ENCODE measurements around the gene DNM2.

DNM2 gene

DNA sequence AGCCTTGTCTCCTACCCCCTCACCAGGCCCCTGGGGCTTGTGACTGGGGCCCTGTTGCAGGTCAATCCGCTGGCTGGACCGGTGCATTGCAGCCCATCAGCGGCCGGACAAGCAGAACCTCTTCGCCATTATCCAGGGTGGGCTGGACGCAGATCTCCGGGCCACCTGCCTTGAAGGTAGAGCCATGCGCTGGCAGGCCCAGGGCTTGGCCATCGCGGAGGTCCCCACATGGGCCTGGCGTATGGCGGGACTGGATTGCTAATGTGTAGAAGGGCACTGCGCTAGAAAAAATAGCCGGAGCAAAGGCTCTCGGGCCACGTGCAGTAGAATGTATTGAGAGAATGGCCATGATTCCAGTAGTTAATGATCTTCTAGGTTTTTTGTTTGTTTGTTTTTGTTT is 10.4 kb upstream of the DNM2 start:
- H3K36me3 ChIP-seq (ENCODE audit: control insufficient read depth, low read length) = peaks cover 17% of the 10 kb centered on the region
- no peak overlapping the region for H3K4me2 ChIP-seq (ENCODE audit: low read length)
- H3F3A ChIP-seq (ENCODE audit: control insufficient read depth, insufficient read depth) = no peaks in the 10 kb centered on the region
- no peak overlapping the region for H3K4me3 ChIP-seq (ENCODE audit: low read length)
- no peaks in the 10 kb centered on the region for H3K9me3 ChIP-seq (ENCODE audit: control insufficient read depth, insufficient read depth, low read length)
- H3K79me2 ChIP-seq (ENCODE audit: control insufficient read depth, low read length) = no peaks in the 10 kb centered on the region
- H3K27me3 ChIP-seq (ENCODE audit: control insufficient read depth, low read length) = no peaks in the 10 kb centered on the region
- no peaks in the 10 kb centered on the region for H3K9me2 ChIP-seq (replicated peaks; ENCODE audit: control insufficient read depth, low read length)
- no peak overlapping the region for H3K27ac ChIP-seq (ENCODE audit: low read depth, low read length)
- no peaks in the 10 kb centered on the region for H4K20me1 ChIP-seq (ENCODE audit: control insufficient read depth, insufficient read depth, low read depth, low read length)
- no peak for TF ChIP-seq EZH2phosphoT487 (IDR thresholded peaks at IDR 0.05; ENCODE audit: borderline replicate concordance, low read length)
- TF ChIP-seq, protein P1, sequence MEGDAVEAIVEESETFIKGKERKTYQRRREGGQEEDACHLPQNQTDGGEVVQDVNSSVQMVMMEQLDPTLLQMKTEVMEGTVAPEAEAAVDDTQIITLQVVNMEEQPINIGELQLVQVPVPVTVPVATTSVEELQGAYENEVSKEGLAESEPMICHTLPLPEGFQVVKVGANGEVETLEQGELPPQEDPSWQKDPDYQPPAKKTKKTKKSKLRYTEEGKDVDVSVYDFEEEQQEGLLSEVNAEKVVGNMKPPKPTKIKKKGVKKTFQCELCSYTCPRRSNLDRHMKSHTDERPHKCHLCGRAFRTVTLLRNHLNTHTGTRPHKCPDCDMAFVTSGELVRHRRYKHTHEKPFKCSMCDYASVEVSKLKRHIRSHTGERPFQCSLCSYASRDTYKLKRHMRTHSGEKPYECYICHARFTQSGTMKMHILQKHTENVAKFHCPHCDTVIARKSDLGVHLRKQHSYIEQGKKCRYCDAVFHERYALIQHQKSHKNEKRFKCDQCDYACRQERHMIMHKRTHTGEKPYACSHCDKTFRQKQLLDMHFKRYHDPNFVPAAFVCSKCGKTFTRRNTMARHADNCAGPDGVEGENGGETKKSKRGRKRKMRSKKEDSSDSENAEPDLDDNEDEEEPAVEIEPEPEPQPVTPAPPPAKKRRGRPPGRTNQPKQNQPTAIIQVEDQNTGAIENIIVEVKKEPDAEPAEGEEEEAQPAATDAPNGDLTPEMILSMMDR (IDR thresholded peaks at IDR 0.05; ENCODE audit: low read depth, low read length, poor library complexity, severe bottlenecking) = no peak
- H3K4me1 ChIP-seq (ENCODE audit: control insufficient read depth, low read length) = no peaks in the 10 kb centered on the region

DNA sequence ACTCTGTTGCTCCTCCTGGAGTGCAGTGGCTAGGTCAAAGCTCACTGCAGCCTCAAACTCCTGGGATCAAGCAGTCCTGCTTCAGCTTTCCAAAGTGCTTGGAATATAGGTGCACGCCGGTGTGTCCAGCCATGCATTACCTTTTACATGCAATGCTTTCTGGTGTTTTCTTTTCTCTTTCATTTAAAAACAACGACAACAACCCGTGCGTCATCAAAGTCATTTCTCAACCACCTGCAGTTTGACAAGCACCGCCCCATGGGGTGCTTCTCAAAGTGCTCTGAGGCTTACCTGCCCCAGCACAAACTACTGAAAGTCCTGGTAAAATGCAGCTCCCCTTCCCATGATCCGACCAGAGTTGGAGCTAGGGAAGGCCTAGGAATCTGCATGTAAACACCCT is 9.6 kb upstream of the DNM2 start:
- Histone ChIP-seq H3K4me2 (ENCODE audit: low read length) (no peak overlapping the region), H3K36me3 (ENCODE audit: control insufficient read depth, low read length) (peaks cover 23% of the 10 kb centered on the region), H3K4me3 (ENCODE audit: low read length) (no peak overlapping the region), H4K20me1 (ENCODE audit: control insufficient read depth, insufficient read depth, low read depth, low read length) (no peaks in the 10 kb centered on the region), H3K9me3 (ENCODE audit: control insufficient read depth, insufficient read depth, low read length) (no peaks in the 10 kb centered on the region), H3K27ac (ENCODE audit: low read depth, low read length) (no peak overlapping the region), H3F3A (ENCODE audit: control insufficient read depth, insufficient read depth) (no peaks in the 10 kb centered on the region), H3K4me1 (ENCODE audit: control insufficient read depth, low read length) (no peaks in the 10 kb centered on the region), H3K9me2 (replicated peaks; ENCODE audit: control insufficient read depth, low read length) (no peaks in the 10 kb centered on the region), H3K27me3 (ENCODE audit: control insufficient read depth, low read length) (no peaks in the 10 kb centered on the region), H3K79me2 (ENCODE audit: control insufficient read depth, low read length) (no peaks in the 10 kb centered on the region)
- TF ChIP-seq EZH2phosphoT487 (IDR thresholded peaks at IDR 0.05; ENCODE audit: borderline replicate concordance, low read length) = no peak
- TF ChIP-seq, protein P1 (IDR thresholded peaks at IDR 0.05; ENCODE audit: low read depth, low read length, poor library complexity, severe bottlenecking) = no peak

DNA sequence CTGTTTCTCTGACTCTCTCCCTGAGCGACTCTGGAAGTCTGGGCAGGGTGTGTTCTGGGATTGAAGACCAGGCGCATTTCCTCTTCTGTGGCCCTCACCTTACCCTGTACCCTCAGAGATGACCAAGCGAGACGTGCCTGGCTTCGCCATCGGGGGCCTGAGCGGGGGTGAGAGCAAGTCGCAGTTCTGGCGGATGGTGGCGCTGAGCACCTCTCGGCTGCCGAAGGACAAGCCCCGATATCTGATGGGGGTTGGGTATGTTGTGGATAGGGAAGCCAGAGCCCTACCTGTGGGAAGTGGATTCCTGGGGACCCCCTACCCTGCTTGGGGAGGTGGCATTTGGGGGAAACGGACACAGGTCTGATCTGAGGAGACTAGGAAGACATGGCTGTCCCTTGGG is 5.8 kb upstream of the DNM2 start:
- Histone ChIP-seq H4K20me1 (ENCODE audit: control insufficient read depth, insufficient read depth, low read depth, low read length) (no peaks in the 10 kb centered on the region), H3K36me3 (ENCODE audit: control insufficient read depth, low read length) (peaks cover 27% of the 10 kb centered on the region), H3K9me2 (replicated peaks; ENCODE audit: control insufficient read depth, low read length) (no peaks in the 10 kb centered on the region), H3K79me2 (ENCODE audit: control insufficient read depth, low read length) (no peaks in the 10 kb centered on the region), H3K4me2 (ENCODE audit: low read length) (no peak overlapping the region), H3K4me3 (ENCODE audit: low read length) (no peak overlapping the region), H3K27me3 (ENCODE audit: control insufficient read depth, low read length) (no peaks in the 10 kb centered on the region), H3F3A (ENCODE audit: control insufficient read depth, insufficient read depth) (no peaks in the 10 kb centered on the region), H3K9me3 (ENCODE audit: control insufficient read depth, insufficient read depth, low read length) (no peaks in the 10 kb centered on the region), H3K4me1 (ENCODE audit: control insufficient read depth, low read length) (peaks cover 8% of the 10 kb centered on the region), H3K27ac (ENCODE audit: low read depth, low read length) (no peak overlapping the region)
- TF ChIP-seq, protein P1 (IDR thresholded peaks at IDR 0.05; ENCODE audit: low read depth, low read length, poor library complexity, severe bottlenecking) = no peak
- TF ChIP-seq EZH2phosphoT487 (IDR thresholded peaks at IDR 0.05; ENCODE audit: borderline replicate concordance, low read length) = no peak

DNA sequence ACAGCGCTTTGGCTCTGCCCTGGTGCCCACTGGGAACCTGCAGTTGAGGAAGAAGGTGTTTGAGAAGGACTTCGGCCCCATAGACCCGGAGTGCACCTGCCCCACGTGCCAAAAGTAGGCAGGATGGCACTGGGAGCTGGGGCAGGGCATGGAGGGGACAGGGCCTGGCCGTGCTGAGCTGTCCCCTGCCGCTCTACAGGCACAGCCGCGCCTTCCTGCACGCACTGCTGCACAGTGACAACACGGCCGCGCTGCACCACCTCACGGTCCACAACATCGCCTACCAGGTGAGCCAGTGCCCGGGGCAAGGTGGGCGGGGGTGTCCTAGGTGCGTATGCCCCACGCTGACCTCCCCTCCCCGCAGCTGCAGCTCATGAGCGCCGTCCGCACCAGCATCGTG is 5.1 kb upstream of the DNM2 start:
- Histone ChIP-seq H3K36me3 (ENCODE audit: control insufficient read depth, low read length) (peaks cover 22% of the 10 kb centered on the region), H3K4me2 (ENCODE audit: low read length) (no peak overlapping the region), H4K20me1 (ENCODE audit: control insufficient read depth, insufficient read depth, low read depth, low read length) (no peaks in the 10 kb centered on the region), H3K79me2 (ENCODE audit: control insufficient read depth, low read length) (no peaks in the 10 kb centered on the region), H3K27ac (ENCODE audit: low read depth, low read length) (no peak overlapping the region), H3F3A (ENCODE audit: control insufficient read depth, insufficient read depth) (no peaks in the 10 kb centered on the region), H3K9me2 (replicated peaks; ENCODE audit: control insufficient read depth, low read length) (no peaks in the 10 kb centered on the region), H3K9me3 (ENCODE audit: control insufficient read depth, insufficient read depth, low read length) (no peaks in the 10 kb centered on the region), H3K4me3 (ENCODE audit: low read length) (no peak overlapping the region), H3K4me1 (ENCODE audit: control insufficient read depth, low read length) (peaks cover 10% of the 10 kb centered on the region), H3K27me3 (ENCODE audit: control insufficient read depth, low read length) (no peaks in the 10 kb centered on the region)
- TF ChIP-seq, protein P1 (IDR thresholded peaks at IDR 0.05; ENCODE audit: low read depth, low read length, poor library complexity, severe bottlenecking) = no peak
- no peak for TF ChIP-seq EZH2phosphoT487 (IDR thresholded peaks at IDR 0.05; ENCODE audit: borderline replicate concordance, low read length)
